ENCODE results near the gene EVI5.
A peak's percentile ranks its signal among the peaks of the same experiment; 100 is the strongest.

EVI5 gene

GRCh38 chr1:92784639-92785500 lies at the start of gene EVI5:
Gene EVI5, minus strand, starts transcription at chr1:92785108. Its CDS starts 48,562 bp downstream, at chr1:92736546.
- peak; percentile 95 for DNase-seq

GRCh38 chr1:92834617-92835016 lies 49.7 kb upstream of the EVI5 start:
- DNase-seq = no peak

- no peak for DNase-seq
These were observed 48.9 kb upstream of the EVI5 start for GRCh38 chr1:92833840-92834239.

- no peak for DNase-seq
These were observed 47.7 kb upstream of the EVI5 start for GRCh38 chr1:92832537-92833114.

GRCh38 chr1:92831762-92832536 lies 47.0 kb upstream of the EVI5 start, which contains the start of gene RPL5:
Gene RPL5, plus strand, starts transcription at chr1:92832040. Its CDS starts 75 bp downstream, at chr1:92832115.
- DNase-seq = peak; percentile 75

GRCh38 chr1:92831368-92831761 lies 46.5 kb upstream of the EVI5 start:
- DNase-seq = no peak

- peak; percentile 22 for DNase-seq
These were observed 41.9 kb upstream of the EVI5 start for GRCh38 chr1:92826792-92827191.

GRCh38 chr1:92822879-92823278 lies 38.0 kb upstream of the EVI5 start:
- peak; percentile 1 for DNase-seq

GRCh38 chr1:92820551-92820950 lies 35.6 kb upstream of the EVI5 start:
- DNase-seq = no peak

GRCh38 chr1:92820024-92820423 lies 35.1 kb upstream of the EVI5 start:
- DNase-seq = peak; percentile 40

- DNase-seq = no peak
These were observed 33.3 kb upstream of the EVI5 start for GRCh38 chr1:92817986-92818764.

- DNase-seq = no peak
These were observed 32.3 kb upstream of the EVI5 start for GRCh38 chr1:92817137-92817697.

GRCh38 chr1:92816732-92817131 lies 31.8 kb upstream of the EVI5 start:
- no peak for DNase-seq

GRCh38 chr1:92808381-92808780 lies 23.5 kb upstream of the EVI5 start:
- DNase-seq = no peak

GRCh38 chr1:92805216-92805615 lies 20.3 kb upstream of the EVI5 start:
- DNase-seq = peak; percentile 48

GRCh38 chr1:92804721-92805201 lies 19.9 kb upstream of the EVI5 start:
- DNase-seq = peak; percentile 99

- no peak for DNase-seq
These were observed 18.4 kb upstream of the EVI5 start for GRCh38 chr1:92803140-92803887.

GRCh38 chr1:92797961-92798360 lies 13.1 kb upstream of the EVI5 start:
- DNase-seq = no peak

GRCh38 chr1:92797297-92797696 lies 12.4 kb upstream of the EVI5 start:
- DNase-seq = no peak

GRCh38 chr1:92795166-92795565 lies 10.3 kb upstream of the EVI5 start:
- no peak for DNase-seq

- peak; percentile 40 for DNase-seq
These were observed 7.5 kb upstream of the EVI5 start for GRCh38 chr1:92792340-92792782.

Measured in NCI-H226 (cell line).